H1 (cell line): ENCODE measurements around the gene GULP1. TPM values are rescaled to one million over a fixed set of nuclear protein-coding genes. Genes with fewer than 3 reads are reported as not detected.

ENCODE experiments used
- CTCF ChIA-PET: fragments of 300-600 bp; sonication (Branson Sonifier 250); formaldehyde crosslinking; loops from one replicate; lab custom pipeline; 2021; ENCODE audit not compliant: partially characterized antibody; lab: Charles Lee
- POLR2A ChIA-PET: fragments of 300-600 bp; sonication (Branson Sonifier 250); formaldehyde crosslinking; loops from one replicate; lab custom pipeline; 2021; ENCODE audit warnings: inconsistent platforms; ENCODE audit not compliant: partially characterized antibody; lab: Charles Lee
- DNase-seq, 2 experiments: peaks; one replicate each; pipeline versions ENCODE4 v3.0.0 to v3.0.0-alpha.2; 2010 to 2022; ENCODE audit warnings: low spot score in 2 of 2, low read depth in 1 of 2, mixed read lengths in 1 of 2
- FAIRE-seq: peaks from 2 replicates; lab custom pipeline; 2011; peaks lifted over from hg19 to GRCh38; lab: Jason Lieb, UNC
- H2AFZ ChIP-seq: 2 replicates; pipeline ENCODE4 v1.8.1; 2012; ENCODE audit warnings: low read length, inconsistent platforms
- H2AK5ac ChIP-seq: 2 replicates; pipeline ENCODE4 v1.6.1; 2013; ENCODE audit warnings: low read depth, low read length
- H2BK120ac ChIP-seq: replicated peaks from 2 replicates; pipeline ENCODE3; 2013; ENCODE audit warnings: low read depth, low read length, inconsistent platforms
- H2BK12ac ChIP-seq: 2 replicates; pipeline ENCODE4 v1.6.1; 2013; ENCODE audit warnings: low read depth, low read length
- H2BK15ac ChIP-seq: 2 replicates; pipeline ENCODE4 v1.6.1; 2013; ENCODE audit warnings: low read length
- H2BK20ac ChIP-seq: 2 replicates; pipeline ENCODE4 v1.6.1; 2013; ENCODE audit warnings: low read length
- H2BK5ac ChIP-seq: 2 replicates; pipeline ENCODE4 v1.6.1; 2013; ENCODE audit warnings: low read depth, low read length
- H3K14ac ChIP-seq: 2 replicates; pipeline ENCODE4 v1.6.1; 2013; ENCODE audit warnings: inconsistent platforms; ENCODE audit not compliant: insufficient read length
- H3K18ac ChIP-seq: 2 replicates; pipeline ENCODE4 v1.6.1; 2013; ENCODE audit warnings: low read length; ENCODE audit errors: extremely low read depth
- H3K23ac ChIP-seq: 2 replicates; pipeline ENCODE4 v1.6.1; 2013; ENCODE audit warnings: inconsistent platforms; ENCODE audit not compliant: insufficient read length
- H3K23me2 ChIP-seq: 2 replicates; pipeline ENCODE4 v1.6.1; 2013; ENCODE audit warnings: low read depth, low read length
- H3K27ac ChIP-seq: 2 replicates; pipeline ENCODE4 v1.6.1; 2011; ENCODE audit warnings: low read depth, low read length, inconsistent platforms
- H3K27me3 ChIP-seq, 4 experiments: replicated peaks in 1 of 4; 1 replicate in 1 of 4; 2 replicates in 3 of 4; pipeline versions ENCODE4 v1.6.1 to v1.8.1; 2011 to 2013; ENCODE audit warnings: low read length in 3 of 4, mild to moderate bottlenecking in 3 of 4, inconsistent platforms in 2 of 4, mixed read lengths in 2 of 4, moderate library complexity in 1 of 4; ENCODE audit not compliant: control insufficient read depth in 3 of 4, insufficient read depth in 3 of 4; ENCODE audit errors: extremely low read depth in 1 of 4
- H3K36me3 ChIP-seq, 4 experiments: 2 replicates each; pipeline versions ENCODE4 v1.6.1 to v1.8.1; 2011 to 2013; ENCODE audit warnings: mild to moderate bottlenecking in 4 of 4, low read length in 3 of 4, moderate library complexity in 2 of 4, control low read depth in 1 of 4, inconsistent platforms in 1 of 4; ENCODE audit not compliant: insufficient read depth in 4 of 4, control insufficient read depth in 2 of 4
- H3K4ac ChIP-seq: replicated peaks from 2 replicates; pipeline ENCODE3; 2013; ENCODE audit warnings: low read length, low read depth, mixed read lengths, inconsistent platforms; ENCODE audit not compliant: insufficient read length
- H3K4me1 ChIP-seq, 4 experiments: replicated peaks in 1 of 4; 1 replicate in 1 of 4; 2 replicates in 3 of 4; pipeline versions ENCODE4 v1.6.1 to v1.8.1; 2011 to 2013; ENCODE audit warnings: low read length in 3 of 4, inconsistent platforms in 2 of 4, mixed read lengths in 1 of 4; ENCODE audit not compliant: insufficient read depth in 4 of 4, control insufficient read depth in 3 of 4
- H3K4me2 ChIP-seq, 2 experiments: 2 replicates each; pipeline versions ENCODE4 v1.6.1 to v1.8.1; 2011 to 2013; ENCODE audit warnings: low read depth in 2 of 2, low read length in 2 of 2, control low read depth in 1 of 2, inconsistent platforms in 1 of 2, mild to moderate bottlenecking in 1 of 2; ENCODE audit not compliant: insufficient read depth in 1 of 2
- H3K4me3 ChIP-seq, 4 experiments: fragments of 200-600, 300-600 bp in 1 of 4; sonication (generic), shearing (Covaris generic), sonication (Bioruptor Twin) in 1 of 4; 2 replicates each; pipeline versions ENCODE4 v1.5.1 to v1.8.1; 2011 to 2016; ENCODE audit warnings: low read length in 4 of 4, low read depth in 3 of 4, control low read depth in 2 of 4, inconsistent platforms in 2 of 4, mild to moderate bottlenecking in 2 of 4, mixed read lengths in 1 of 4, moderate library complexity in 1 of 4; ENCODE audit not compliant: insufficient read depth in 2 of 4; ENCODE audit errors: extremely low read depth in 1 of 4
- H3K56ac ChIP-seq: replicated peaks from 2 replicates; pipeline ENCODE3; 2013; ENCODE audit warnings: low read depth, mild to moderate bottlenecking, mixed read lengths, low read length, inconsistent platforms; ENCODE audit not compliant: insufficient read length
- H3K79me1 ChIP-seq: 2 replicates; pipeline ENCODE4 v1.6.1; 2013; ENCODE audit warnings: low read depth, low read length, control low read depth
- H3K79me2 ChIP-seq, 2 experiments: 2 replicates each; pipeline versions ENCODE4 v1.6.1 to v1.8.1; 2012 to 2013; ENCODE audit warnings: low read length in 2 of 2, mild to moderate bottlenecking in 2 of 2, inconsistent platforms in 1 of 2; ENCODE audit not compliant: insufficient read depth in 2 of 2, control insufficient read depth in 1 of 2
- H3K9ac ChIP-seq, 4 experiments: replicated peaks in 1 of 4; 1 replicate in 1 of 4; 2 replicates in 3 of 4; pipeline versions ENCODE4 v1.6.1 to v1.8.1; 2011 to 2013; ENCODE audit warnings: low read depth in 3 of 4, low read length in 3 of 4, control low read depth in 2 of 4, mild to moderate bottlenecking in 2 of 4, moderate library complexity in 2 of 4, inconsistent platforms in 1 of 4; ENCODE audit errors: extremely low read depth in 1 of 4
- H3K9me3 ChIP-seq, 2 experiments: 2 replicates each; pipeline versions ENCODE4 v1.6.1 to v1.8.1; 2012 to 2013; ENCODE audit warnings: mild to moderate bottlenecking in 2 of 2, moderate library complexity in 2 of 2, control low read depth in 1 of 2, inconsistent platforms in 1 of 2, low read depth in 1 of 2, low read length in 1 of 2, mixed read lengths in 1 of 2; ENCODE audit not compliant: insufficient read depth in 2 of 2
- H4K20me1 ChIP-seq, 2 experiments: replicated peaks in 1 of 2; 2 replicates each; pipeline versions ENCODE3 to v1.8.1; 2011 to 2013; ENCODE audit warnings: inconsistent platforms in 2 of 2, low read length in 2 of 2, mild to moderate bottlenecking in 1 of 2; ENCODE audit not compliant: insufficient read depth in 2 of 2, control insufficient read depth in 1 of 2
- H4K5ac ChIP-seq: 2 replicates; pipeline ENCODE4 v1.6.1; 2013; ENCODE audit warnings: low read length, low read depth, mixed read lengths, inconsistent platforms; ENCODE audit not compliant: insufficient read length
- H4K8ac ChIP-seq: 2 replicates; pipeline ENCODE4 v1.8.0; 2013; ENCODE audit warnings: mild to moderate bottlenecking, moderate library complexity, low read length, inconsistent platforms; ENCODE audit not compliant: insufficient read depth; ENCODE audit errors: extremely low read depth
- H4K91ac ChIP-seq: replicated peaks from 2 replicates; pipeline ENCODE3; 2013; ENCODE audit warnings: low read length, mixed read lengths, inconsistent platforms; ENCODE audit not compliant: insufficient read length
- CBX5 ChIP-seq: fragments of 300-800, 300-1000 bp; sonication (generic); IDR thresholded peaks from 2 replicates; pipeline ENCODE4 v1.7.1; 2016; ENCODE audit warnings: antibody characterized with exemption, low read length, low read depth
- CHD1 ChIP-seq: IDR thresholded peaks from 2 replicates; pipeline ENCODE4 v1.6.1; 2012; ENCODE audit warnings: low read depth, low read length, improper control_type of control experiment
- CREB1 ChIP-seq: IDR thresholded peaks from 2 replicates; pipeline ENCODE4 v1.6.1; 2012; ENCODE audit warnings: inconsistent platforms
- EZH2 ChIP-seq: fragments of 200-600 bp; sonication (generic); IDR thresholded peaks from 2 replicates; pipeline ENCODE4 v1.7.1; 2012; ENCODE audit warnings: low read depth, mild to moderate bottlenecking, moderate library complexity, low read length, inconsistent platforms; ENCODE audit not compliant: severe bottlenecking
- GABPA ChIP-seq: IDR thresholded peaks from 2 replicates; pipeline ENCODE4 v1.6.1; 2011; ENCODE audit warnings: mild to moderate bottlenecking, low read length, moderate library complexity, borderline replicate concordance; ENCODE audit not compliant: insufficient read depth
- KDM4A ChIP-seq: IDR thresholded peaks from one replicate; pipeline ENCODE4 v1.7.1; 2012; ENCODE audit warnings: low read depth, mild to moderate bottlenecking, moderate library complexity, low read length, inconsistent platforms; ENCODE audit not compliant: severe bottlenecking
- POLR2A ChIP-seq, 2 experiments: IDR thresholded peaks; 1 replicate in 1 of 2; 2 replicates in 1 of 2; pipeline ENCODE4 v1.6.1; 2011; ENCODE audit warnings: low read depth in 2 of 2, low read length in 2 of 2, mild to moderate bottlenecking in 2 of 2; ENCODE audit errors: control extremely low read depth in 1 of 2
- RAD21 ChIP-seq, 2 experiments: IDR thresholded peaks in 1 of 2; conservative IDR thresholded peaks in 1 of 2; 2 replicates each; pipeline ENCODE4 v1.6.1; 2011; ENCODE audit warnings: low read depth in 2 of 2, low read length in 2 of 2, improper control_type of control experiment in 1 of 2, inconsistent platforms in 1 of 2, mild to moderate bottlenecking in 1 of 2, moderate library complexity in 1 of 2
- SIRT6 ChIP-seq: IDR thresholded peaks from one replicate; pipeline ENCODE4 v1.7.1; 2012; ENCODE audit warnings: low read length, inconsistent platforms
- SRF ChIP-seq: IDR thresholded peaks from 2 replicates; pipeline ENCODE4 v1.6.1; 2011; ENCODE audit warnings: mild to moderate bottlenecking, low read depth, low read length, moderate library complexity
- TEAD4 ChIP-seq: IDR thresholded peaks from 2 replicates; pipeline ENCODE4 v1.6.1; 2012; ENCODE audit warnings: low read depth, low read length, inconsistent platforms, mixed read lengths
- WGBS, 2 experiments: shearing (Covaris generic) in 1 of 2; methylation state at CpG; one replicate each; pipeline versions ENCODE4 v1.1.6 to v1.1.7; 2013 to 2015; ENCODE audit warnings: low lambda C conversion rate in 2 of 2, mixed read lengths in 2 of 2, inconsistent platforms in 1 of 2, low coverage in 1 of 2, missing lambda C conversion rate in 1 of 2; ENCODE audit not compliant: insufficient replicate concordance in 2 of 2, insufficient coverage in 1 of 2, insufficient read length in 1 of 2; ENCODE audit errors: extremely low coverage in 1 of 2, missing lambda C conversion rate in 1 of 2; 5-methylcytosine and 5-hydroxymethylcytosine counted together
- polyA plus RNA-seq, 7 experiments: library from polyadenylated mRNA; depleted of rRNA in 3 of 7; stranded (reverse) in 5 of 7; unstranded in 2 of 7; fragments of >200 nt in 5 of 7; fragments of 200-250 nt in 2 of 7; gene quantifications; 1 replicate in 5 of 7; 2 replicates in 1 of 7; 4 replicates in 1 of 7; pipeline versions ENCODE4 v1.2.1 to v1.2.3, GENCODE V29; 2011 to 2013; ENCODE audit warnings: missing spikeins in 2 of 7, mixed read lengths in 2 of 7
- total RNA-seq: library from RNA; stranded (reverse); fragmentation: NEBNext Ultra II Directional; extraction: Animal tissue kit (Norgen Biotek cat#: 25700); gene quantifications from 2 replicates; pipeline ENCODE4 v1.2.1, GENCODE V29; 2021

GULP1 gene
- total and polyA plus RNA-seq, 2 of the 8 experiments (the other 6 are each of a cell fraction or from before 2014, with no cell fraction given) = 69.7 to 139 TPM

GRCh38 chr2:188322569-188323551, 31.2 kb downstream of the GULP1 start:
- CTCF ChIA-PET = interaction anchor here (0.9 to 1.4 kb wide), 5 partner anchors 10 to 190 kb away, joined by 3 to 5 read pairs (median 4); partner anchors contain the start of gene GULP1
- DNase-seq (no peak), FAIRE-seq (peak; percentile 42)
- Histone ChIP-seq H4K8ac (no peak overlapping the region), H3K56ac (no peak overlapping the region), H3K4me1 (peaks cover 0 to 12% (median 5%) of the 10 kb centered on the region in 4 experiments; a peak in 5 of 7 replicates), H3K9me3 (no peaks in the 10 kb centered on the region), H3K4ac (no peak overlapping the region), H3K4me2 (peak overlapping the region in 1 of 2 experiments; percentile 33; a peak in 1 of 4 replicates), H3K9ac (no peak overlapping the region), H3K79me1 (peaks cover 3% of the 10 kb centered on the region; the same call in 1 of the 2 replicates), H3K4me3 (no peak overlapping the region), H3K23me2 (no peaks in the 10 kb centered on the region; the same call in 1 of the 2 replicates), H2BK15ac (0 out of 2 replicates have a peak overlapping the region, but pooled peaks have one; percentile 19), H2BK5ac (peak overlapping the region; percentile 66; the same call in 1 of the 2 replicates), H2AK5ac (no peak overlapping the region), H4K5ac (no peak overlapping the region), H2AFZ (no peak overlapping the region), H2BK20ac (no peak overlapping the region), H3K18ac (no peak overlapping the region), H4K20me1 (peaks cover 2 to 10% of the 10 kb centered on the region in 2 experiments), H3K14ac (no peak overlapping the region), H2BK120ac (no peak overlapping the region), H3K36me3 (no peaks in the 10 kb centered on the region), H2BK12ac (no peak overlapping the region), H4K91ac (no peak overlapping the region), H3K23ac (no peak overlapping the region), H3K27ac (no peak overlapping the region), H3K27me3 (no peaks in the 10 kb centered on the region), H3K79me2 (peaks cover 7 to 100% of the 10 kb centered on the region in 2 experiments)
- POLR2A ChIA-PET = interaction anchor here (1.0 to 1.5 kb wide), 4 partner anchors 8 to 60 kb away, joined by 3 to 4 read pairs (median 4); no protein-coding TSS in a partner anchor
- WGBS, 2 experiments = 79% methylated on average over 6 of the region's 6 CpGs; no CpG with 5 or more reads in 1 of the 2 experiments
- TF ChIP-seq POLR2A (IDR thresholded peaks at IDR 0.05; ENCODE audit: control extremely low read depth in 1 of 2, low read depth in 2 of 2, low read length in 2 of 2) = no peak
- no peak for TF ChIP-seq CBX5
- no peak for TF ChIP-seq TEAD4
- TF ChIP-seq CHD1 = no peak
- no peak for TF ChIP-seq KDM4A
- TF ChIP-seq CREB1 = no peak
- TF ChIP-seq EZH2 = no peak
- TF ChIP-seq RAD21 (IDR thresholded peaks at IDR 0.05 in 1 of 2, conservative IDR thresholded peaks at IDR 0.05 in 1 of 2; ENCODE audit: low read depth in 2 of 2, low read length in 2 of 2) = no peak
- no peak for TF ChIP-seq GABPA
- no peak for TF ChIP-seq SIRT6
- TF ChIP-seq SRF = no peak
